HG02885 (cell line): ENCODE results near the gene ALOX15B.
"Not testable (repeated sequence)": the region's sequence is repeated elsewhere in the genome, so short reads cannot be mapped to it uniquely, and the experiment has no call there.

Source experiments
- ATAC-seq: cut with Tn5 transposase; IDR thresholded peaks from one replicate; pipeline ENCODE4 v1.9.1; 2021; ENCODE audit warnings: mild to moderate bottlenecking; ENCODE audit not compliant: unreplicated experiment, poor library complexity

ALOX15B gene

DNA sequence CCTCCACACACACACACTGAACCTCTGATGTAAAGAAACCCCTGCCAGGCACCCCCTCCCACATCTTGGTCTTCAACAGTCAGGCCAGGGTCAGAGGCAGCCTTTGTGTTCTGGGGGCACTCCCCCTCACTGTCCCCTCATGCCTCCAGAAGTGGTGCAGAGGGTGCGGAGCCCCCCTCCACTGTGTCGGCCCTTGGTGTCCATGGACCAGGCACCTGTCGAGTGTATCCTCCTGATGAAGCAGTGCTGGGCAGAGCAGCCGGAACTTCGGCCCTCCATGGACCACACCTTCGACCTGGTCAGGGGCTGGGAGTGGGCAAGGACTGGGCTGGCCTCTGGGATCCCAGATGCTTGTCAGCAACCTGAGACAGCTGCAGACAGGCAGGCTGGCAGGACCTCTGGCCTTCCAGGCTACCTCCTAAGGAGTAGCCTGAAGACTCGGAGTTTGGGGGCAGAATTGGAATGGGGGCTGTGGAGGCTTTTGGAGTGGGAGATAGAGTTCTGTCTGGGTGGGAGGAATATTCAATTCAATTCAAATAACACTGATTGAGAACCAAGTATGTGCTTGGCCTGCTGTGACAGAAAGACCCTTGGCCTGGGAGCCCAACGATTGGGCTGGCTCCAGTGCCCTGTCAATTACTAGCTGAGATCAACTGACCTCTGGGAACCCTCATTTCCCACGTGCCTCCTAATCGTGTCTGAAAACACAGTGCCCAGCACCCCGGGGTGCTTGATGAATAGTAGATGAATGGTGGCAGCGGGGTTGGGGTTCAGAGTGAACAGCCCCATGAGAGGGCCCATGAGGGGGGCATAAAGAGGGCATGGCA lies 24.9 kb upstream of the ALOX15B start:
- ATAC-seq, result no peak

DNA sequence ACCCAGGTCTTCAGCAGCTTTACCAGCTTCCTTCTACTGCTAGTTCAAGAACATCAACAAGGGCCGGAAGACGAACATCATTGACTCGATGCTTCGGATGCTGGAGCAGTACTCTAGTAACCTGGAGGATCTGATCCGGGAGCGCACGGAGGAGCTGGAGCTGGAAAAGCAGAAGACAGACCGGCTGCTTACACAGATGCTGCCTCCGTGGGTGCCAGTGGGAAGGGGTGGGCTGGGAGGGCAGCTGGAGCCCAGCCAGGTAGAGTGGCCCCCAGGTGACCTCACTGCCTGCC lies 24.4 kb upstream of the ALOX15B start:
- ATAC-seq, result no peak

DNA sequence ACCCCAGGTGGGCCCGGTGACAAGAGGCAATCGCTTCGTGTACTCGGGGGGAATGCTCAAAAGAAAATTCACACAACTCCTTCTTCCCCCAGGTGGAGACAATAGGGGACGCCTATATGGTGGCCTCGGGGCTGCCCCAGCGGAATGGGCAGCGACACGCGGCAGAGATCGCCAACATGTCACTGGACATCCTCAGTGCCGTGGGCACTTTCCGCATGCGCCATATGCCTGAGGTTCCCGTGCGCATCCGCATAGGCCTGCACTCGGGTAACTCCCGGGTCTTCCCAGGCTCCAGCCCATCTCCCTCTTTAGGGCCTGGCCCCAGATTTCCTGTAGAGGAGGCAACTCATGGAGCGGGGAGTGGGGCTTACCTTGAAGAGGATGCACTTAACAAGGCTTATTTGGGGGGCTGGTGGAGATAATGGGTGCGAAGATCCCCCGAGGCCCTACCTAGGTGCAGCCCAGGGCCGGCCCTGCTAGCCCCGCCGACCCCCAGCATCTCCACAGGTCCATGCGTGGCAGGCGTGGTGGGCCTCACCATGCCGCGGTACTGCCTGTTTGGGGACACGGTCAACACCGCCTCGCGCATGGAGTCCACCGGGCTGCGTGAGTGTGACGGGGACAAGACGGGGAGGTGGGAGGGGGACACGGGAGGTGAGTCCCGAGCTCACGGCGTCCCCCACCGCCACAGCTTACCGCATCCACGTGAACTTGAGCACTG lies 23.5 kb upstream of the ALOX15B start:
- no peak for ATAC-seq

DNA sequence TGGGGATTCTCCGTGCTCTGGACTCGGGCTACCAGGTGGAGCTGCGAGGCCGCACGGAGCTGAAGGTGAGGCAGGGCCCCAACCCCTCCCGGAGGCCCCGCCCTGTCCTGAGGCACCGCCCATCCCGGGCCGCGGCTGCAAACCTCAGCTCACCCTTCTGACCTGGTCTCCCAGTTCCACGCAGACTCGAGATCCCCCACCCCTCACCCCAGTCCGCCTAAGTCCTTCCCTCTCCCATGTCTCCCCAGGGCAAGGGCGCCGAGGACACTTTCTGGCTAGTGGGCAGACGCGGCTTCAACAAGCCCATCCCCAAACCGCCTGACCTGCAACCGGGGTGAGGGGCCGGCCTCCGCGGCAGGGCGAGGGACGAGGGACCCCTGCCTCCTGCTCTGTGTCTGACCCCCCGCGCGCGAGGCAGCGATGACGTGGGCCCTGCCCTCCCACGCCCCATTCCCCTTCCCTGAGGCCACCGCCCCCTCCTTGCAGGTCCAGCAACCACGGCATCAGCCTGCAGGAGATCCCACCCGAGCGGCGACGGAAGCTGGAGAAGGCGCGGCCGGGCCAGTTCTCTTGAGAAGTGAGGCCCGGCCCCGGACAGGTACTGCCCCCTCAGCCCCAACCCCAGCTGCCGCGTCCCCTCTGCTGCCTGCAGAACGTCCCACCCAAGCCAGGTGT lies 22.8 kb upstream of the ALOX15B start:
- no peak for ATAC-seq

DNA sequence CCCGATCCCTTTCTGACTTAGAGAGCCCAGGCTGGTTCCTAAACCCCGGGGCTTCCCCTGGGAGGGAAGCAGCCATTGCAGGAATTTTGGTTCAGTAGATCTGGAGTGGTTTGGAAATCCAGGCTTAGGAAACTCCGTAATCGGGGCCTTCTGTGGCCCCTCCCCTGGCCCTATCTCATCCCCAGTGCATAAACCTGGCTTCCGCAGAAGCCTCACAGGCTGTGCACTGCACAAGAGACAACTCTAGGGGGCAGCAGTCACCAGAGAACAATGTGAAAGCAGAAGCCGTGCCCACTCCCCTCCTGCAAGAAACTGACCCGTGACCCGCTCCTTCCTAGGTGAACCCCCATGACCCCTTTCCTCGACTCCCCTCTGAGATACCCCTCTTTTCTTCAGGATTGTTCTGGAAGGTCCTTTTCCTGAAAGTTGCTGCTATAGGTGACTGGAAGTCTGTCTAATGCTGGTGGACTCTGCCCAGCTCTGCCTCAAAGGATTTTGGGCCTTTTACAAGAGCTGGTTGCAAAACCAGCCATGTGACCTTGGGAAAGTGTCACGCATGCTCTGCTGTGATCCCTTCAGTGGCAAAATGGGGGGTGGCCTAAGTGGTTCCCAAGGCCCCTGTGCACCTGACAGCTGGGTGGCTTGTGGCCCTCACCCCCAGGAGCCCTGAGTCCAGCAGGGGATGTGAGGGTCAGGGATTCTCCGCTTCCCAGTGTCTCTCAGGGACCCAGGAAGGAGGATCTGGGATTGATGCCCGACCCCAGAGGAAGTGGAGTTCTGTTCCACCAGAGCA lies 22.0 kb upstream of the ALOX15B start:
- no peak for ATAC-seq

DNA sequence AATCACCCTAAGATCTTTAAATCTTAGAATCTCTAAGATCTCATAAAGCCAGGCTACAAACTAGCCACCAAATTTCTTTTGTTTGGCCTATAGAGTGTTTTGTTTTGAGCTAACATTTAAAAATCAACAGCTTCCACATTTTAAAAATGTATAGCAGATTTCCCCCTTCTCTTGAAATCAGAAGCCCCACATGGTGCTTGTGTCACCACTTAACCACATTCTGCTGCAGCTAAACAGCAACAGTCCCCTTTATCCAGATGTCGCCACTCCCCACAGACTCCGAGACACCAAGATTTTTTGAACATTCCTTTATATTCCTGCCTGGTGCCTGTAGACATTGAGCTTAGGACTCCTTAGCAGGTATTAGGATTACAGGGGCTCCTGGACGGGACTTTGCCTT lies 20.4 kb upstream of the ALOX15B start:
- no peak for ATAC-seq

DNA sequence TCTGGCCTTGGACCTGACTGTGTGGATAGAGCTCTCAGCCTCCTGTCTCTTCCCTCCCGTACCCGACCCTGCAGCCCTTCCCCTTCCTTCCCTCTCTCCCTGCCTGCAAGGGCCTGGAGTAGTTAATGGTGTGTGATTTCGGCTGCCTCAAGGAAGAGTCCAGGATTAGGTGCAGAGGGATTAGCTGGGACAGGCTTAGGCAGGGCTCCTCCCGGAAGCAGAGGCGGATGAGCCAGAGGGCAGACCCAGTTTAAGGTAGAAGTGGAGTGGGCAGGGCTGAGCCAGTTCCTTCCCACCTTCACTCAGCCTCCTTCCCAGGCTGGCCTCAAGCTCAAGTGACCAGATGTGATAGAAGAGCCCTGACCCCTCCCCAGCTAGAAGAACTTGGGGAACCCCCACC lies 19.7 kb upstream of the ALOX15B start:
- no peak for ATAC-seq

DNA sequence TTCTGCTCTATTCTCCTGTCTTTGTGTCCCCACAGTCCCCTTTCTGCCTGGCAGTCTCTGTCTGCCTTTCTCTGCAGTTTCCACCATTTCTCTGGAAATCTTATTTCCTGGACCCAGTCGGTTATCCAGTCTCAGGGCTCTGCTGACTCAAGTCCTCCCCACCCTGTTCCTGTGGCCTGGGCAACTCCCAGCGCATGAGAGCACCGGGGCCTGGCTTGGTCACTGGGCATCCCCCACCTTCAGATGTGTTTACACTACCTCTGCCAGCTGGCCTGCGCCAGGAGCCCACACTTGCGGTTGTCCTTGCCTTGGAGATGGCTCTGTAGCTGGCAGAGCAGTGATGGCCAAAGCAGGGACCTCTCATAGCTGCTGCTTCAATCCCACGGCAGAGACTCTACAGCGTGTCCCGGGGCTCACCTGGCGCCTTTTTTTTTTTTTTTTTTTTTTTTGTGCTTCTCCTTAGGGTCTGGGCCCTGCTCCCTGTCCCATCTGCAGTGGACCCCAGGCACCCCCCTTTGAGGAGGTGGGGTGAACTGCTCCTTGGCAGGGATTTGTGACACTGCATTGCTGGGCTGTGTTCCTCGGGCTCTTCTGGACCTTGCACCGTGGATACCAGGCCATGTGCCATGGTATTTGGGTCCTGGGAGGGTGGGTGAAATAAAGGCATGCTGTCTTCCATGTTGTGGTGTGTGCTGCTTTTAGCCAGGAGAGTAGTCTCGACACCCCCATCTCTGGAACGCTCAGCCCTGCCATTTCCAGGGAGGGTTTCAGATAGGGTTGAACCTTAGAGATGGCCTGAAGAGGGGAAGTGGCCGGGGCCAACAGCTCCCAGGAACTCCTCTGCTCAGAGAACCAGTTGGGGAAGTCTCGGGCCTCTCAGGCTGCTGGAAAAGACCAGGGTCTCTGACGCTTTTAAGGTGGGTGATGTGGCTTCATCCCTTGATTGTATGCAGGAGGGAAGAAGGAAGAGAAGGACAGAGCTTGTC lies 18.9 kb upstream of the ALOX15B start:
- no peak for ATAC-seq

DNA sequence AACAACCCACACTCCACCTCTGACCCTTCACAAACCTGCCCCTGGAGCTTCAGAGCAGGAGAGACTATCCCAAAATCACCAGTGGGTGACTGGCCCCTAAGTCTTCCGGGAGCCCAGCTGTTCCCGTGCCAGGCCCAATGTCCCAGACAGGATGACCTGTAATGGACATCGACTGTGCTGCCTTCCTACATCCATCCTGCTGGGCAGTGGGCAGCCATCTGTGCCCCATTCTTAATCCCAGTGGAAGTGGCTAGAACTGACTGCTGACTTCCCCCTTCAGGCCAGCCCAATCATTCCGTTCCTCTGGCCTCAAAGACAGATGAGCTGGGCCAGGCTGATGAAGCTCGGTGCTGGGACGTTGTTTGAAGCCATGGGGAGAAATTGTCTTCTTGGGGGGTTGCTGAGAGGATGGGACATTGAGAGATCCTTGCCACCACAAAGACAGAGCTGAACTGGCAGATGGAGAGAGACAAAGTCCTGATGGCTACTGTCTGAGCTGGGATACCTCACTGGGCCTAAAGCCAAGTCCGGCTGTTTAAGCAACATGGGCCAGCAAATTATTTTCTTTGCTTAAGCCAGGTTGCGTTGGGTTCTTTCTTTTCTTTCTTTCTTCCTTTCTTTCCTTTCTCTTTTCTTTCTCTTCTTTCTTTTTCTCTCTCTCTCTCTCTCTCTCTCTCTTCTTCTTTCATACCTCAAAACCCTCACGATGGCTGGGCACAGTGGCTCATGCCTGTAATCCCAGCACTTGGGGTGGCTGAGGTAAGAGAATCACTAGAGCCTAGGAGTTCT lies 17.9 kb upstream of the ALOX15B start:
- no peak for ATAC-seq

DNA sequence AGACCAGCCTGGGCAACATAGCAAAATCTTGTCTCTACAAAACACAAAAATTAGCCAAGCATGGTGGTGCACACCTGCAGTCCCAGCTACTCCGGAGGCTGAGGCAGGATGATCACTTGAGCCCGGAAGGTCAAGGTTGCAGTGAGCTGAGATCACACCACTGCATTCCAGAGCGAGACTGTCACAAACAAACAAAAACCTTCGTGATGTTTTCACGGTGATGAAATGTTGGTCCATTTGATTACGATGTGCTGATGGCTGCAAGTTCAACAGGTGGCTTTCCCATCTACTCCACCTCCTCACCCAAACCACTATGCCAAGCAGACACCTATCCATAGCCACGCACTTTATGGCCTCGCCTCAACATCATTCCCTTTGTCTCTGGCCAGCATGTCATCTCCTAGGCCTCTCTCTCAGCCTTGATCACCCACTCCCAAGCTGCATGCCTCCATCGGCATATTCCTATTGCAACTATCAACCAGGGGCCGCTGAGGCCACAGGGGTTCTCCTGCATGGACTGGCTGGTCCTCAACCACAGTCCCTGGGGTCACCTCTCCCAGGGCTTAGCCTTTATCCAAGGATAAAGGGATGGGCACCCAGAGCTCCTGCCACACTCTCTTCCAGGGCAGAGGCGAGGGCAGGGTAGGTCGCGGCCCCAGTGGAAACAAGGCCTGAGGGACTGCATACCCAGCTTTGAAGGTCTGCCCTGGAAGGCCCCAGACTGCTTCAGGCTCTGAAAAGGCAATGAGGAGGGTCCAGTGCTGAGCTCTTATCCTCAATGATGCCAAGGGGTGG lies 17.1 kb upstream of the ALOX15B start:
- no peak for ATAC-seq

DNA sequence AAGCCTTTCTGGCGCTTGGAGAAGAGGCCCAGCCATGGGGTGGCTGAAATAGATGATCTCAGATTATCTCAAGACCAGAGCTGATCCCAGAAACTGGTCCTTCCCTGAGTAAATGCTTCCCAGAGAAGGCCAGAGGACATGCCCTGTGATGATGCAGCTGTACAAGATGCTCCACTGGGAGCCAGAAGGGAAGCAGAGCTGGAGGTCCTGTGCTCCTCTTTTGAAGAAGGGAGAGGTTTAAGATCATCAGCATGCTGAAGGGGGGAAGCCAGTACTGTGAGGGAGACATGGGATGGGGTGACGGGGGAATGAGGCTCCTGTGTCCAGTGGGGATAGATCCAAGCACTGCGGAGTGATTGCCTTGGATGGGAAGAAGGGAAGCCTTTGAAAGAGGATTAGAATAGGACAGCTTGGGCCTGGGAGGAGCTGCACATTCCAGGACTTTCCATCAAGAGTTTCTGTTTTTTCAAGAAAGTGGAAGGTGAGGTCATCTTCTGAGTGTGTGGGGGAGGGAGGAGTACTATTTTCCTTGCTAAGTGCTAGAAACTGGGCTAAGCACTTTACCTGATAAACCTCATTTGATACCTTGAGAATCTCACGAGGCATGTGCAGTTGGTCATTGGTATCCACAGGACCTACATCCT lies 16.4 kb upstream of the ALOX15B start:
- ATAC-seq, result no peak

DNA sequence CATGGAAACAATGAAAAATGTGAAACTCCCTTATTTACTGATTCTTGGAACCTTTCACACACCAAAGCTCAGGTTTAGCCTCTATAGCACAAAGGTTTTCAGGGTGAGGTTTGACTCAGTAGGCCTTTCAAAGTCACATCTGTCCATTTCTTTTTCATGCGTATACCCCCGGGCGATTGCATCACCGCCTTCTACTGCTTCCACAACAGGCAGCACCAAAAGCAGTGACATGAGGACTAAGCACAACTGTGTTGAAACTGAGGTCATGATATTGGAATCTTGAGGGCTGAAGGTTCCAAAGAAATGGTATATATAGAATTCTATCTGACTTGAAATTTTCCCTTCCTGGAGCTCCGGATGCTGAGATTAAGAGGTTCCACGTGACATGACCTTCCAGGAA lies 14.7 kb upstream of the ALOX15B start:
- ATAC-seq, result not testable (repeated sequence)

DNA sequence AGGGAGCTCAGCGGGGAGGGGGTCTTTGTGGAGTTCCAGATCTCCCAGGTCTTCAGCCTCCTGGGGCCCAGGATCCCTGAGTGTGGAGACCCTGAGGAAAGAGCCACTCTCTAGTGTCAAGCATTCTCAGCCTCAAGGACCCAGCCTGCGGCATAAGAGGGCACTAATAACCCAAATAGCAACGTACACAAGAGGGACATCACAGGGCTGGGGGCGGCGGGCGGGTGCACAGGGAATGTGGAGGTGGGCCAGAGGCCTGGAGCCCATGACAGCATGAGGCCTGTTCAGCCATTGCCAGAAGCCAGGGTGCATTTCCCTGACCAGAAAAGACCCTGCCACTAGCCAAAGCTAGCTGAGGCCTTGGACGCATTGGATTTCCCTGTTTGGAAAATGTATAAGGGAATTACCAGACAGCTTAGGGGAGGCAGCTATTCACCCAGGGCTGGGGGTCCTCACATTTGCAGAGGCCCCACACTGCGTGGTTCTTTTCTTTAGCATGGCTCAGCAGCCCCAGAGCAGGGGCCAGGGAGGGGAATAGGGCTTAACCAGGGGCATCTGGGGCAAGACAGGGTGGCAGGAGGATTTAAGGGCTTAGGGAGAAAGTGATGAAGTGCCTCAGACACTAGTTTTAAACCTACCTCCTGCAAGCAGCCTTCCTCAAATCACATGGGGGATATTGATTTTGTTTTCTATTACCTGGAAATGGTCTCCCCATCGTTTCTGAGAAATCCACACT lies 13.5 kb upstream of the ALOX15B start:
- ATAC-seq, result no peak

DNA sequence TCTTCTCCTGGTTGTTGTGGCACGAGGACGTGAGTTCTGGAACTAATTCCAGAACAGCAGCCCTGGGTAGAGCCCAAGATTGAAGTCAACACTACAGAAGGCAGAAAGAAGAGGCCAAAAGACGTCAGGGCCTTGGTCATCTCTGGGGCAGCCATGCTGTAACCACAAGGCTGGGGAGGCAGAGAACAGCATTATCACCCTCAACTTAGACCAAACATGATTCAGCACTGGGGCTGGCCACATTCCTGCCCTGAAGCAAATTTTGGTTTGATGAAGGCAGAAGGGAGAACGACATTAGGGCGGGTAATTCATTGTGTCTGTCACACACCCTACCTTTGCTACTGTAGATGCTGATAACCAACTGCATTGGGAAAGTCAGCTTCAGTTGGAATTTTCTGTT lies 9.7 kb upstream of the ALOX15B start:
- ATAC-seq, result no peak

DNA sequence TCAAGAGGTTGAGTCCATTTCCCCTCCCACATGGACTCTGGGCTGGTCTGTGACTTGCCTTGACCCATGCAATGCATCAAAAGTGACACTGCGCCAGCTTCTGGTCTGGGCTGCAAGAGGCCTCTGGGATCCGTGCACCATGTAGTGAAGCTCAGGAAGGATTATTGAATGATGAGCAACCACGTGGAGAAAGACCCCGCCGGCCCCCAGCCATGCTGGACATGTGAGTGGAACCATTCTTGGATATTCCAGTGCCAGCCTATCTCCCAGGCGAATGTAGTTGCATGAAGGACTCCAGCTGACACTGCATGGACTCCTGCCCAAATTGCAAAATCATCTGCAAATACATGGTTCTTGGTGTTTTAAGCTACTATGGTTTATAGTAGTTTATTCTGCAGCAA lies 7.6 kb upstream of the ALOX15B start:
- no peak for ATAC-seq

DNA sequence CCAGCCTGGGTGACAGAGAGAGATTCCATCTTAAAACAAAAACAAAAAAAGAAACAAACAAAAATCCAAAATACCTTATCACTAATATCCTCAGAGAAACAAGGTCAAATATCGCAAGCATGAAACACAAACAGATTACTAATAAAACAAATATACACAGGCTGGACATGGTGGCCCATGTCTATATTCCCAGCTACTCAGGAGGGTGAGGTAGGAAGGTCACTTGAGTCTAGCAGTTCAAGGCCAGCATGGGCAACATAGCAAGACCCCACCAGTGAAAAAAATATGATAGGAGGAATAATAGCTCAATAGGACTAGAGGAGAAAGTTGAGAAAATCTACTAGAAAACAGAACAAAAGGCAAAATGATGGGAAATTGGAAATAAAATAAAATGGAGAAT lies 6.9 kb upstream of the ALOX15B start:
- no peak for ATAC-seq

DNA sequence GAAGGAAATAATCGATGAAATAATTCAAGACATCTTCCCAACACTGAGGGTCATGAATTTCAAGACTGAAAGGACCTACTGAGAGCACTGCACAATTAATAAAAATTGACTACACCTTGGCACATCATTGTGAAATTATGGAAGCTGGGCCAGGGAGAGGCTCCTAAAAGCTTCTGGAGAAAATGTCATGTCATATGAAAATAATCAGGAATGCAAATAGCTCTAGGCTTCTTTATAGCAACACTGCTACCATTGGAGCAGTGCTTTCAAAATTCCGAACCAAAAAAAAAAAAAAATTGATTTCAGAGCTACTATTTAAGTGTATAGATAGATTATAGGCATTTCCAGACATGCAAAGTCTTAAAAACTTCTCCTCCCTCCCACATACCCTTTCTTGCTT lies 6.4 kb upstream of the ALOX15B start:
- ATAC-seq, result no peak
